Stimulated activated naive CD4-positive, alpha-beta T cell (primary cell): Measurements from ENCODE around the gene IL1RN.
"Not testable (repeated sequence)": the region's sequence is repeated elsewhere in the genome, so short reads cannot be mapped to it uniquely, and the experiment has no call there.

ENCODE experiments used
- DNase-seq, 6 experiments: peaks; one replicate each; lab custom pipeline; 2025; lab: John Stamatoyannopoulos, UW

The IL1RN gene, protein sequence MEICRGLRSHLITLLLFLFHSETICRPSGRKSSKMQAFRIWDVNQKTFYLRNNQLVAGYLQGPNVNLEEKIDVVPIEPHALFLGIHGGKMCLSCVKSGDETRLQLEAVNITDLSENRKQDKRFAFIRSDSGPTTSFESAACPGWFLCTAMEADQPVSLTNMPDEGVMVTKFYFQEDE

GRCh38 chr2:113126845-113127645 lies at the start of gene IL1RN:
IL1RN (plus strand) TSS chr2:113127598; CDS start chr2:113127625, 27 bp downstream.
- no peak for DNase-seq

GRCh38 chr2:113077921-113078320 lies 49.5 kb upstream of the IL1RN start:
- DNase-seq: no peak

- DNase-seq: no peak
Observed at GRCh38 chr2:113078350-113078839, 49.0 kb upstream of the IL1RN start.

GRCh38 chr2:113079131-113079530 lies 48.3 kb upstream of the IL1RN start:
- no peak for DNase-seq

- DNase-seq: peak in 5 of 6 experiments; percentile 6 to 40 (median 15)
Observed at GRCh38 chr2:113080134-113080533, 47.3 kb upstream of the IL1RN start.

GRCh38 chr2:113081488-113082210 lies 45.7 kb upstream of the IL1RN start:
- no peak for DNase-seq

DNA sequence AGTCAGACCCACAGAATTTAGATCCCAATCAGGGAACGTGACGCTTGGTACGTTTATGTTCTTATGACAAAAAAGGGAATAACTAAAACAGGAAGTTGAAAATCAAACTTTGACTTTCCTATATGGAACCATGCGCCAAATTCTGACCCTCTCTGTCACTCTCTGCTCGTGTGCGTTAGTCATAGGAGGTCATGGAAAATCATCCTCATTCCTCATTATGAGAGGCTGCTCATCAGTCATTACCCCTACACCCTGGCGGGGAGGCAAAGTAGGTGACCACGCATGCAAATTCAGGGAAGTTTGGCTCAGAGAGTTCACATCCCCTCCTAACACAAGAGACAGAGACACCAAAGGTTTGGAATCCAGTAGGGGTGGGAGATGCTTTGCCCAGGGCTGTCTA lies 44.1 kb upstream of the IL1RN start:
- DNase-seq: no peak

DNA sequence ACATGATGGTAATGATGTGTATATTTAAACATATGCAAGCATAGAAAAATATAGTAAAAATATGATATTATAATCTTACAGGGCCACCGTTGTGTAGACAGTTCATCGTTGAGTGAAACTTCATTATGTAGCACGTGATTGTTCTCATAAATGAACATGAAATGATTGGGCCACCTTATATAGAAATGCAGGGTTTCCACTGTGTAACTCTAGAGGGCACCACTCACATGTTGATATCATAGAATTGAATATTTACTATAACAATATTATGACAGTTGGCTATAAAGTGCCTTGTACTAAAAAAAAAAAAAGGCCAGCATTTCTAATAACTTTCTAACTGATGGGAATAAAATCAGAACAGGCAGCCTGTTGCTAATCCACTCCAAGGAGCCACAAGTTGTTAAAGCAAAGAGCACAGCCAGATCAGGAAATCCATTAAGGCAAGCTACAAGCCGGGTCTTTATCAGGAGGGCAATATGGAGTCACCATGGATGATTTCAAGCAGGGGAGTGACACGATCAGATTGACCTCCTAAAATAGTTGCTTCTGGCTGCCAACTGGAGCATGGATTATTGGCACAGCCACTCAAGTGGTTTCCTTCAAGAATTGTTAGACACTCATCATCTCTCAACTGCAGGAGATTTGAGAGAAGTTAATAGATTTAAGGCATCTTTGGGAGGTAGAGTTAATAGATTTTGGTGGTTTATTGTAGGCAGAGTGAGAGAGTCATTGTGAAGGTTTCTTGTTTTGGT lies 43.0 kb upstream of the IL1RN start:
- peak in 1 of 6 experiments; percentile 6 for DNase-seq

GRCh38 chr2:113085542-113085941 lies 41.9 kb upstream of the IL1RN start:
- DNase-seq: no peak

- no peak for DNase-seq
Observed at GRCh38 chr2:113088213-113088992, 39.0 kb upstream of the IL1RN start.

GRCh38 chr2:113089916-113090315 lies 37.5 kb upstream of the IL1RN start:
- DNase-seq: no peak

- no peak for DNase-seq
Observed at GRCh38 chr2:113091231-113091896, 36.0 kb upstream of the IL1RN start.

DNA sequence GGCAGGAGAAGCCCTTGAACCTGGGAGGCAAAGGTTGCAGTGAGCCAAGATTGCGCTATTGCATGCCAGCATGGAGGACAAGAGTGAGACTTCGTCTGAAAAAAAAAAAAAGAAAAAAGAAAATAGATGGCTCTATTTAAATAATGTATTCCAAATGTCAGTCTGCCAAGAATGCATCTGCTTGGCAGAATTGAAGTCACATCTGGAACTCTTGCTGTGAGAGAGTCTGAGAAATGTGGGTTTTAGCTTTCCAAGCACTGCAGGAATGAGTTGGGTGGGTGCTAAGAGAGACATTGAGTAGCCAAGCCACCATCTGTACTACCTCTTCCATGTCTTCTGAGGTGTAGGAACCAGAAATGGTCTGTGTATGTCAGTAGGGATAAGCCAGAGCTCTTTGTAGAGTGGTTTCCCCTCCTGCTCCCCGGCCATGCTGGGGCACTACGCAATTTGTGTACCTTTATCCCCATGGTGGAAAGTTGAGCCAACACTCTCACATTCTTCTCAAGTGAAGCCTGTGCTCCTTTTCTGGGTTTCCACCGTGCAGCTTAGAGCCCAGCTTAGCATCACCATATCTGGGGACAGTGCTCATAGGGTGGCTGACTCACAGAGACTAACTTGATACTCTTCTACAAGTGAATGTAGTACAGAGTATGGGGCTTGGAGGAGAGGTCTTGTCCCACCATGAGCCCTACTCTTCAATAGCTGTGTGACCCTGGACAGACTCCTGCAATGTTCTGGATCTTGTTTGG lies 34.4 kb upstream of the IL1RN start:
- no peak for DNase-seq

GRCh38 chr2:113093613-113093977 lies 33.8 kb upstream of the IL1RN start:
- no peak for DNase-seq

DNA sequence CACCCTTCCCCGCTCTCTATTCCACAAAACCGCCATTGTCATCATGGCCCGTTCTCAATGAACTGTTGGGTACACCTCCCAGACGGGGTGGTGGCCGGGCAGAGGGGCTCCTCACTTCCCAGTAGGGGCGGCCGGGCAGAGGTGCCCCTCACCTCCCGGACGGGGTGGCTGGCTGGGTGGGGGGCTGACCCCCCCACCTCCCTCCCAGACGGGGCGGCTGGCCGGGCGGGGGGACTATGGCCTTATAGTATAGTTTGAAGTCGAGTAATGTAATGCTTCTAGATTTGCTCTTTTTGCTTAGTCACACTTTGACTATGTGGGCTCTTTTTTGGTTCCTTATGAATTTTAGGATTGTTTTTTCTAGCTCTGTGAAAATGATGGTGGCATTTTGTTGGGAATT lies 31.1 kb upstream of the IL1RN start:
- DNase-seq: not testable (repeated sequence)

DNA sequence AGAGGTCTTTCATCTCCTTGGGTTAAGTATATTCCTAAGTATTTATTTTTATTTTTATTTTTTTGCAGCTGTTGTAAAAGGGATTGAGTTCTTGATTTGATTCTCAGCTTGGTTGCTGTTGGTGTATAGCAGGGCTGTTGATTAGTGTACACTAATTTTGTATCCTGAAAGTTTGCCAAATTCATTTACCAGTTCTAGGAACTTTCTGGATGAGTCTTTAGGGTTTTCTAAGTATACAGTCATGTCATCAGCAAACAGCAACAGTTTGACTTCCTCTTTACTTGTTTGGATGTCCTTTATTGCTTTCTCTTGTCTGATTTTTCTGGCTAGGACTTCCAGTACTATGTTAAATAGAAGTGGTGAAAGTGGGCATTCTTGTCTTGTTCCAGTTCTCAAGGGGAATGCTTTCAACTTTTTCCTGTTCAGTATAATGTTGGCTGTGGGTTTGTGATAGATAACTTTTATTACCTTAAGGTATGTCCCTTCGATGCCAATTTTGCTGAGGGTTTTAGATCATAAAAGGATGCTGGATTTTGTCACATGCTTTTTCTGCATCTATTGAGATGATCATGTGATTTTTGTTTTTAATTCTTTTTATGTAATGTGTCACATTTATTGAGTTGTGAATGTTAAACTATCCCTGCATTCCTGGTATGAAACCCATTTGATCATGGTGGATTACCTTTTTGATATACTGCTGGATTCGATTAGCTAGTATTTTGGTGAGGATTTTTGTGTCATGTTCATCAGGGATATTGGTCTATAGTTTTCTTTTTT lies 30.4 kb upstream of the IL1RN start:
- DNase-seq: not testable (repeated sequence)

- peak in 3 of 6 experiments; percentile 11 to 18 (median 11) for DNase-seq
Observed at GRCh38 chr2:113098041-113098440, 29.4 kb upstream of the IL1RN start.

DNA sequence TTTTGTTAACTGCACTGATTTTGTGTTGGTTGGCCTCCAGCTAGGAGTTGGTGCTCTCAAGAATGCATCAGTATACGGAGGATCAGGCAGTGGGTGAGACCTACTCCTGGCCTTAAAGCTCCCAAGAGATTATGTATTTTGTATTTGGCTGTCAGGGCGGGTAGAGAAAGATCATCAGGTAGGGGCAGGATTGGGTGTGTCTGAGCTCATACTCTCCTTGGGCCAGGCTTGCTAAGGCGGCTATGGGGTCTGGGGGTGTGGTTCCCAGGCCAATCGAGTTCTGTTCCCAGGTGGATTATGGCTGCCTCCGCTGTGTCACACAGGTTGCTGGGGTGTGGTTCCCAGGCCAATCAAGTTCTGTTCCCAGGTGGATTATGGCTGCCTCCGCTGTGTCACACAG lies 28.9 kb upstream of the IL1RN start:
- no peak for DNase-seq

DNA sequence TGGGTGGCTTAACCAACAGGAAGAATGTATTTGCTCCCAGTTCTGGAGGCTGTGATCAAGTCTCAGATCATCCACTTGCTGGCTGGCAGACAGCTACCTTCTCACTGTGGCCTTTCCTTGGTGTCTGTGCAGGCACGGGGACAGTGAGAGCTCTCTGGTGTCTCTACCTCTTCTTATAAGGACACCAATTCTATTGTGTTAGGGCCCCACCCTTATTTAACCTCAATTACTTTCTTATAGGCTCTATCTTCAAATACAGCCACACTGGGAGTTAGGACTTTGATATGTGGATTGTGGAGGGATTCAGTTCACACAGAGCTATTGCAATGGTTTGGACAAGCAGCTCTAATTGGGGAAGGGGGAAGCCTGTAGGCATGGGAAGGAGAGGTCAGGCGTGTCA lies 25.3 kb upstream of the IL1RN start:
- DNase-seq: no peak
